SK-N-SH (cell line): Measurements from ENCODE around the gene CLPSL2. TPM values are rescaled to one million over a fixed set of nuclear protein-coding genes. Genes with fewer than 3 reads are reported as not detected.

ENCODE experiments used
- CTCF ChIA-PET: fragments of 300-600, 350-600 bp; formaldehyde crosslinking; extraction: SDS; loops from one replicate; lab custom pipeline; 2021; lab: Yijun Ruan, JAX
- POLR2A ChIA-PET: fragments of 350-600 bp; sonication (Branson Sonifier 250); formaldehyde crosslinking; extraction: SDS; loops from one replicate; lab custom pipeline; 2020; ENCODE audit warnings: antibody characterized with exemption, inconsistent platforms; lab: Yijun Ruan, JAX
- DNase-seq: peaks from one replicate; pipeline ENCODE4 v3.0.0; 2012
- H2AFZ ChIP-seq: fragments of 200-600 bp; sonication (generic); 2 replicates; pipeline ENCODE4 v1.8.1; 2016; ENCODE audit warnings: antibody characterized with exemption, mild to moderate bottlenecking, low read depth
- H3F3A ChIP-seq: fragments of 200-600 bp; sonication (generic); replicated peaks from 2 replicates; pipeline ENCODE3; 2016; ENCODE audit warnings: antibody characterized with exemption, mild to moderate bottlenecking; ENCODE audit not compliant: insufficient read depth
- H3K27ac ChIP-seq, 2 experiments: fragments of 200-500 bp in 1 of 2; fragments of 200-600 bp in 1 of 2; sonication (Bioruptor generic) in 1 of 2; sonication (generic), shearing (Covaris generic) in 1 of 2; 2 replicates each; pipeline versions ENCODE4 v1.5.1 to v1.6.1; 2014 to 2016; ENCODE audit warnings: low read depth in 2 of 2, inconsistent platforms in 1 of 2, low read length in 1 of 2, mild to moderate bottlenecking in 1 of 2, mixed read lengths in 1 of 2
- H3K27me3 ChIP-seq: fragments of 200-600 bp; sonication (generic), shearing (Covaris generic); 2 replicates; pipeline ENCODE4 v1.6.1; 2016; ENCODE audit warnings: mixed run types; ENCODE audit not compliant: insufficient read depth
- H3K36me3 ChIP-seq, 2 experiments: fragments of 200-500 bp in 1 of 2; fragments of 200-600 bp in 1 of 2; sonication (Bioruptor generic) in 1 of 2; sonication (generic) in 1 of 2; replicated peaks in 1 of 2; 2 replicates each; pipeline versions ENCODE3 to v1.5.1; 2014 to 2016; ENCODE audit warnings: low read length in 1 of 2, mild to moderate bottlenecking in 1 of 2; ENCODE audit not compliant: insufficient read depth in 2 of 2, control insufficient read depth in 1 of 2
- H3K4me1 ChIP-seq, 2 experiments: fragments of 200-500 bp in 1 of 2; fragments of 200-600 bp in 1 of 2; sonication (Bioruptor generic) in 1 of 2; sonication (generic), shearing (Covaris generic) in 1 of 2; 2 replicates each; pipeline versions ENCODE4 v1.5.1 to v1.6.1; 2014 to 2016; ENCODE audit warnings: low read depth in 1 of 2, low read length in 1 of 2, mixed run types in 1 of 2; ENCODE audit not compliant: insufficient read depth in 2 of 2, control insufficient read depth in 1 of 2
- H3K4me2 ChIP-seq: fragments of 200-600 bp; sonication (generic), shearing (Covaris generic); 2 replicates; pipeline ENCODE4 v1.6.1; 2017; ENCODE audit warnings: mixed run types
- H3K4me3 ChIP-seq, 2 experiments: fragments of 200-500 bp in 1 of 2; fragments of 200-600 bp in 1 of 2; sonication (Bioruptor generic) in 1 of 2; sonication (generic), shearing (Covaris generic) in 1 of 2; 2 replicates each; pipeline versions ENCODE4 v1.5.1 to v1.8.1; 2014 to 2016; ENCODE audit warnings: low read depth in 2 of 2, inconsistent platforms in 1 of 2, low read length in 1 of 2, mild to moderate bottlenecking in 1 of 2, mixed read lengths in 1 of 2, moderate library complexity in 1 of 2
- H3K79me2 ChIP-seq: fragments of 200-600 bp; sonication (generic); 2 replicates; pipeline ENCODE4 v1.8.1; 2017; ENCODE audit warnings: mild to moderate bottlenecking; ENCODE audit not compliant: insufficient read depth
- H3K9ac ChIP-seq: fragments of 200-600 bp; sonication (generic); 2 replicates; pipeline ENCODE4 v1.6.1; 2017; ENCODE audit warnings: mixed run types
- H3K9me2 ChIP-seq: fragments of 200-600 bp; sonication (generic); 2 replicates; pipeline ENCODE4 v1.6.1; 2017; ENCODE audit warnings: mixed run types
- H3K9me3 ChIP-seq: fragments of 200-600 bp; sonication (generic); 2 replicates; pipeline ENCODE4 v1.6.1; 2017; ENCODE audit warnings: mixed run types, mild to moderate bottlenecking, moderate library complexity
- H4K20me1 ChIP-seq: fragments of 200-600 bp; sonication (generic); 2 replicates; pipeline ENCODE4 v1.6.1; 2017; ENCODE audit warnings: mild to moderate bottlenecking, mixed run types; ENCODE audit not compliant: insufficient read depth
- CTCF ChIP-seq: fragments of 200-600 bp; sonication (generic); IDR thresholded peaks from 2 replicates; pipeline ENCODE4 v1.6.1; 2017; ENCODE audit warnings: antibody characterized with exemption, mild to moderate bottlenecking, moderate library complexity
- ELF1 ChIP-seq: IDR thresholded peaks from 2 replicates; pipeline ENCODE4 v1.4.0; 2012
- FOSL2 ChIP-seq: IDR thresholded peaks from 2 replicates; pipeline ENCODE4 v1.4.0; 2012; ENCODE audit warnings: low read depth, mild to moderate bottlenecking, moderate library complexity, borderline replicate concordance
- FOXJ3 ChIP-seq: sonication (generic); formaldehyde crosslinking; IDR thresholded peaks from 2 replicates; pipeline ENCODE4 v1.5.1; 2020; ENCODE audit warnings: mild to moderate bottlenecking, missing genetic modification reagents
- IRF3 ChIP-seq: fragments of 150-350 bp; IDR thresholded peaks from 2 replicates; pipeline ENCODE4 v1.6.1; 2016; ENCODE audit warnings: mild to moderate bottlenecking, low read depth, low read length
- JUND ChIP-seq: IDR thresholded peaks from 2 replicates; pipeline ENCODE4 v1.4.0; 2012
- MAX ChIP-seq: IDR thresholded peaks from 2 replicates; pipeline ENCODE4 v1.4.0; 2012; ENCODE audit warnings: low read depth
- MEF2A ChIP-seq: IDR thresholded peaks from 2 replicates; pipeline ENCODE4 v1.4.0; 2012; ENCODE audit warnings: low read depth, borderline replicate concordance
- POLR2AphosphoS5 ChIP-seq: IDR thresholded peaks from 2 replicates; pipeline ENCODE4 v1.6.1; 2012; ENCODE audit warnings: low read depth, low read length
- RAD21 ChIP-seq: IDR thresholded peaks from 2 replicates; pipeline ENCODE4 v1.6.1; 2012; ENCODE audit warnings: mild to moderate bottlenecking, low read length
- RCOR1 ChIP-seq: fragments of 150-350 bp; IDR thresholded peaks from 2 replicates; pipeline ENCODE4 v1.6.1; 2017; ENCODE audit warnings: antibody characterized with exemption, low read length
- RXRA ChIP-seq: IDR thresholded peaks from 2 replicates; pipeline ENCODE4 v1.4.0; 2012; ENCODE audit warnings: low read depth, mild to moderate bottlenecking, borderline replicate concordance
- SIN3A ChIP-seq: IDR thresholded peaks from 2 replicates; pipeline ENCODE4 v1.6.1; 2012; ENCODE audit warnings: low read depth, mild to moderate bottlenecking, low read length, moderate library complexity, borderline replicate concordance
- TAF1 ChIP-seq: IDR thresholded peaks from 2 replicates; pipeline ENCODE4 v1.6.1; 2012; ENCODE audit warnings: low read depth, mild to moderate bottlenecking, low read length, moderate library complexity, borderline replicate concordance
- TEAD4 ChIP-seq: IDR thresholded peaks from 2 replicates; pipeline ENCODE4 v1.4.0; 2012; ENCODE audit warnings: mild to moderate bottlenecking, borderline replicate concordance; ENCODE audit not compliant: insufficient read depth
- USF1 ChIP-seq: IDR thresholded peaks from 2 replicates; pipeline ENCODE4 v1.4.0; 2012; ENCODE audit warnings: low read depth, borderline replicate concordance
- WGBS: methylation state at CpG from one replicate; pipeline ENCODE4 v1.1.6; 2017; ENCODE audit warnings: low lambda C conversion rate; 5-methylcytosine and 5-hydroxymethylcytosine counted together
- polyA plus RNA-seq, 3 experiments: library from polyadenylated mRNA; depleted of rRNA; stranded (reverse); fragments of >200 nt; gene quantifications; 2 replicates each; pipeline ENCODE4 v1.2.3, GENCODE V29; 2012

Gene CLPSL2
- polyA plus RNA-seq, 1 of the 3 experiments (the other 2 are of a cell fraction) = not detected

GRCh38 chr6:35775031-35775430 is 1.4 kb upstream of the CLPSL2 start:
- ChIA-PET CTCF (no interaction called here), POLR2A (no interaction called here)
- Histone ChIP-seq H3K4me1 (no peaks in the 10 kb centered on the region; a peak in 1 of 4 replicates), H3K9me2 (no peaks in the 10 kb centered on the region), H3K9ac (no peak overlapping the region), H3K27me3 (peaks cover 12% of the 10 kb centered on the region; the same call in 1 of the 2 replicates), H3K4me2 (no peak overlapping the region), H3K4me3 (no peak overlapping the region), H3K79me2 (no peaks in the 10 kb centered on the region), H3K27ac (no peak overlapping the region), H4K20me1 (no peaks in the 10 kb centered on the region), H2AFZ (no peak overlapping the region), H3F3A (no peaks in the 10 kb centered on the region), H3K9me3 (no peaks in the 10 kb centered on the region), H3K36me3 (no peaks in the 10 kb centered on the region)
- no peak for DNase-seq
- WGBS = 85% methylated on average over 6 of the region's 6 CpGs
- no peak for TF ChIP-seq MAX

GRCh38 chr6:35777356-35778102 is 1.1 kb downstream of the CLPSL2 start:
- no peak for DNase-seq
- Histone ChIP-seq H3K27me3 (peaks cover 12% of the 10 kb centered on the region; the same call in 1 of the 2 replicates), H3K4me2 (no peak overlapping the region), H3K36me3 (no peaks in the 10 kb centered on the region), H3F3A (no peaks in the 10 kb centered on the region), H3K4me3 (no peak overlapping the region), H3K4me1 (peaks cover 0 to 2% of the 10 kb centered on the region in 2 experiments; a peak in 1 of 4 replicates), H4K20me1 (no peaks in the 10 kb centered on the region), H3K9me2 (no peaks in the 10 kb centered on the region), H3K27ac (no peak overlapping the region), H3K79me2 (no peaks in the 10 kb centered on the region), H3K9ac (no peak overlapping the region), H3K9me3 (no peaks in the 10 kb centered on the region), H2AFZ (no peak overlapping the region)
- POLR2A ChIA-PET = no interaction called here
- WGBS = 81% methylated on average over 8 of the region's 10 CpGs
- TF ChIP-seq FOSL2 (no peak), IRF3 (no peak), SIN3A (no peak), FOXJ3 (CRISPR knock-in tag) (no peak), JUND (no peak), MAX (no peak), ELF1 (no peak), POLR2AphosphoS5 (no peak)
- CTCF ChIA-PET = no interaction called here

- Histone ChIP-seq H3K9ac (no peak overlapping the region), H3K9me3 (no peaks in the 10 kb centered on the region), H3K4me3 (no peak overlapping the region), H3K27ac (no peak overlapping the region), H3F3A (no peaks in the 10 kb centered on the region), H3K36me3 (no peaks in the 10 kb centered on the region), H3K4me2 (no peak overlapping the region), H3K4me1 (peaks cover 0 to 2% of the 10 kb centered on the region in 2 experiments; a peak in 1 of 4 replicates), H3K27me3 (peaks cover 12% of the 10 kb centered on the region; the same call in 1 of the 2 replicates), H3K9me2 (no peaks in the 10 kb centered on the region), H4K20me1 (no peaks in the 10 kb centered on the region), H2AFZ (no peak overlapping the region), H3K79me2 (no peaks in the 10 kb centered on the region)
- ChIA-PET CTCF (interaction anchor here (1.0 to 1.4 kb wide), 2 partner anchors 9 to 27 kb away, joined by 3 read pairs; no protein-coding TSS in a partner anchor), POLR2A (no interaction called here)
- TF ChIP-seq FOXJ3 (CRISPR knock-in tag) (no peak), USF1 (no peak), RAD21 (no peak), SIN3A (no peak), FOSL2 (no peak), TAF1 (no peak), MEF2A (no peak), ELF1 (no peak), RXRA (no peak), RCOR1 (no peak), CTCF (no peak), POLR2AphosphoS5 (no peak), TEAD4 (no peak)
- no CpG with 5 or more reads among the region's 2 CpGs for WGBS
- no peak for DNase-seq
Measured at GRCh38 chr6:35778437-35778836, 2.0 kb downstream of the CLPSL2 start.
